HUES48 (cell line): ENCODE results near the gene INF2.

Source experiments
- H3K27ac ChIP-seq: one replicate; pipeline ENCODE4 v1.7.0; 2013; ENCODE audit warnings: low read depth, low read length, inconsistent platforms
- H3K27me3 ChIP-seq: 2 replicates; pipeline ENCODE4 v1.6.1; 2013; ENCODE audit warnings: mild to moderate bottlenecking, low read length; ENCODE audit not compliant: control insufficient read depth, insufficient read depth
- H3K36me3 ChIP-seq: 2 replicates; pipeline ENCODE4 v1.6.1; 2013; ENCODE audit warnings: low read length; ENCODE audit not compliant: control insufficient read depth, insufficient read depth
- H3K4me1 ChIP-seq: 2 replicates; pipeline ENCODE4 v1.6.1; 2013; ENCODE audit warnings: mild to moderate bottlenecking, low read length; ENCODE audit not compliant: control insufficient read depth, insufficient read depth
- H3K4me3 ChIP-seq: 2 replicates; pipeline ENCODE4 v1.5.1; 2013; ENCODE audit warnings: mild to moderate bottlenecking, low read depth, low read length
- H3K9ac ChIP-seq: 2 replicates; pipeline ENCODE4 v1.6.1; 2013; ENCODE audit warnings: mild to moderate bottlenecking, low read depth, low read length, moderate library complexity
- H3K9me3 ChIP-seq: 2 replicates; pipeline ENCODE4 v1.6.1; 2013; ENCODE audit warnings: low read length; ENCODE audit not compliant: control insufficient read depth, insufficient read depth

The INF2 gene

GRCh38 chr14:104732931-104733681 is 43.7 kb downstream of the INF2 start:
- Histone ChIP-seq H3K36me3 (no peaks in the 10 kb centered on the region), H3K4me1 (no peaks in the 10 kb centered on the region), H3K27ac (no peak overlapping the region), H3K9me3 (no peaks in the 10 kb centered on the region), H3K9ac (no peak overlapping the region), H3K27me3 (no peaks in the 10 kb centered on the region), H3K4me3 (no peak overlapping the region)

GRCh38 chr14:104734051-104734587 is 44.7 kb downstream of the INF2 start:
- Histone ChIP-seq H3K36me3 (no peaks in the 10 kb centered on the region), H3K27ac (no peak overlapping the region), H3K9ac (no peak overlapping the region), H3K9me3 (no peaks in the 10 kb centered on the region), H3K4me1 (no peaks in the 10 kb centered on the region), H3K27me3 (no peaks in the 10 kb centered on the region), H3K4me3 (no peak overlapping the region)

- H3K4me1 ChIP-seq: no peaks in the 10 kb centered on the region
- no peak overlapping the region for H3K27ac ChIP-seq
- H3K4me3 ChIP-seq: no peak overlapping the region
- no peaks in the 10 kb centered on the region for H3K27me3 ChIP-seq
- H3K36me3 ChIP-seq: no peaks in the 10 kb centered on the region
- no peak overlapping the region for H3K9ac ChIP-seq
- H3K9me3 ChIP-seq: no peaks in the 10 kb centered on the region
These were observed 45.2 kb downstream of the INF2 start for GRCh38 chr14:104734601-104734990.

- no peak overlapping the region for H3K27ac ChIP-seq
These were observed 45.8 kb downstream of the INF2 start for GRCh38 chr14:104734991-104735779.

GRCh38 chr14:104735830-104736642 is 46.6 kb downstream of the INF2 start:
- H3K36me3 ChIP-seq: no peaks in the 10 kb centered on the region
- H3K4me3 ChIP-seq: no peak overlapping the region
- H3K4me1 ChIP-seq: no peaks in the 10 kb centered on the region
- H3K27me3 ChIP-seq: no peaks in the 10 kb centered on the region
- H3K27ac ChIP-seq: no peak overlapping the region
- H3K9me3 ChIP-seq: no peaks in the 10 kb centered on the region
- H3K9ac ChIP-seq: no peak overlapping the region

More at GRCh38 chr14:104734991-104735779, 45.8 kb downstream of the INF2 start:
- Histone ChIP-seq H3K9me3 (no peaks in the 10 kb centered on the region), H3K36me3 (no peaks in the 10 kb centered on the region), H3K27me3 (no peaks in the 10 kb centered on the region), H3K4me3 (no peak overlapping the region), H3K9ac (no peak overlapping the region), H3K4me1 (no peaks in the 10 kb centered on the region)

GRCh38 chr14:104738375-104739019 is 49.1 kb downstream of the INF2 start:
- Histone ChIP-seq H3K4me3 (no peak overlapping the region), H3K27ac (no peak overlapping the region), H3K27me3 (no peaks in the 10 kb centered on the region), H3K9me3 (no peaks in the 10 kb centered on the region), H3K4me1 (no peaks in the 10 kb centered on the region), H3K36me3 (no peaks in the 10 kb centered on the region), H3K9ac (no peak overlapping the region)

GRCh38 chr14:104739026-104739425 is 49.6 kb downstream of the INF2 start:
- Histone ChIP-seq H3K4me1 (no peaks in the 10 kb centered on the region), H3K27ac (no peak overlapping the region), H3K9me3 (no peaks in the 10 kb centered on the region), H3K9ac (no peak overlapping the region), H3K4me3 (no peak overlapping the region), H3K36me3 (no peaks in the 10 kb centered on the region), H3K27me3 (no peaks in the 10 kb centered on the region)

- Histone ChIP-seq H3K27ac (no peak overlapping the region), H3K4me3 (no peak overlapping the region), H3K4me1 (no peaks in the 10 kb centered on the region), H3K9ac (no peak overlapping the region), H3K27me3 (no peaks in the 10 kb centered on the region), H3K9me3 (no peaks in the 10 kb centered on the region), H3K36me3 (no peaks in the 10 kb centered on the region)
These were observed 50.4 kb downstream of the INF2 start for GRCh38 chr14:104739546-104740516.

GRCh38 chr14:104741108-104741802 is 51.8 kb downstream of the INF2 start:
- no peaks in the 10 kb centered on the region for H3K9me3 ChIP-seq
- no peaks in the 10 kb centered on the region for H3K36me3 ChIP-seq
- H3K9ac ChIP-seq: no peak overlapping the region
- no peak overlapping the region for H3K27ac ChIP-seq
- no peaks in the 10 kb centered on the region for H3K27me3 ChIP-seq
- H3K4me1 ChIP-seq: no peaks in the 10 kb centered on the region
- no peak overlapping the region for H3K4me3 ChIP-seq
